Vagina (tissue), 2 donors: Measurements from ENCODE around the gene CHIC2. TPM values are rescaled to one million over a fixed set of nuclear protein-coding genes. Genes with fewer than 3 reads are reported as not detected.
"Not testable (repeated sequence)": the region's sequence is repeated elsewhere in the genome, so short reads cannot be mapped to it uniquely, and the experiment has no call there.

ENCODE experiments used
- DNase-seq, 2 donors: peaks; one replicate each; pipeline ENCODE4 v3.0.0-alpha.2; 2017; ENCODE audit errors: extremely low spot score in 2 of 2
- H3K27ac ChIP-seq: fragments of 200-600 bp; sonication (generic); one replicate; pipeline ENCODE4 v1.5.1; 2019
- H3K27me3 ChIP-seq: fragments of 200-600 bp; sonication (generic); one replicate; pipeline ENCODE4 v1.5.1; 2019
- H3K36me3 ChIP-seq, 2 donors: fragments of 200-600 bp; sonication (generic); one replicate each; pipeline ENCODE4 v1.5.1; 2017 to 2019
- H3K4me1 ChIP-seq: fragments of 200-600 bp; sonication (generic); one replicate; pipeline ENCODE4 v1.5.1; 2019
- H3K4me3 ChIP-seq, 2 donors: fragments of 200-600 bp; sonication (generic); 1 replicate in 1 of 2; 2 replicates in 1 of 2; pipeline ENCODE4 v1.5.1; 2016 to 2019
- H3K9me3 ChIP-seq: fragments of 200-600 bp; sonication (generic); one replicate; pipeline ENCODE4 v1.5.1; 2019
- CTCF ChIP-seq, 3 experiments: fragments of 450-650 bp in 2 of 3; fragments of 200-600 bp in 1 of 3; sonication (generic) in 1 of 3; IDR thresholded peaks; one replicate each; pipeline ENCODE4 v1.5.1; 2017 to 2019; ENCODE audit warnings: antibody characterized with exemption in 3 of 3, mild to moderate bottlenecking in 2 of 3, moderate library complexity in 2 of 3
- POLR2A ChIP-seq, 2 donors: fragments of 450-650 bp; IDR thresholded peaks; one replicate each; pipeline ENCODE4 v1.6.1; 2017; ENCODE audit warnings: antibody characterized with exemption in 2 of 2, mild to moderate bottlenecking in 2 of 2, moderate library complexity in 2 of 2
- POLR2AphosphoS5 ChIP-seq, 2 donors: sonication (generic); formaldehyde crosslinking; IDR thresholded peaks; one replicate each; pipeline ENCODE4 v1.9.0; 2017; ENCODE audit warnings: antibody characterized with exemption in 2 of 2, mild to moderate bottlenecking in 2 of 2, low read depth in 1 of 2; ENCODE audit not compliant: insufficient read depth in 1 of 2
- intact Hi-C: fragments of 100-400 bp; cut with DNase I; formaldehyde crosslinking; loops from one replicate; pipeline ENCODE4 v1.15.1; 2023
- total RNA-seq: library from RNA; depleted of rRNA; stranded (reverse); fragments of >200 nt; gene quantifications from one replicate; pipeline ENCODE4 v1.2.3, GENCODE V29; 2016

The CHIC2 gene
- total RNA-seq, 1 donor from 2014 or later = 40.0 TPM

GRCh38 chr4:54056360-54056759 is 8.0 kb downstream of the CHIC2 start:
- H3K4me3 ChIP-seq = no peak overlapping the region
- no peaks in the 10 kb centered on the region for H3K9me3 ChIP-seq
- peaks cover 67% of the 10 kb centered on the region for H3K4me1 ChIP-seq
- H3K36me3 ChIP-seq = no peaks in the 10 kb centered on the region
- TF ChIP-seq POLR2A (IDR thresholded peaks at IDR 0.05) = no peak
- TF ChIP-seq CTCF (IDR thresholded peaks at IDR 0.05) = no peak
- no peak for TF ChIP-seq POLR2AphosphoS5 (IDR thresholded peaks at IDR 0.05; ENCODE audit: insufficient read depth in 1 of 2, low read depth in 1 of 2)
- DNase-seq = no peak
- no peak overlapping the region for H3K27ac ChIP-seq
- intact Hi-C loops = no loop called here
- H3K27me3 ChIP-seq = no peaks in the 10 kb centered on the region

DNA sequence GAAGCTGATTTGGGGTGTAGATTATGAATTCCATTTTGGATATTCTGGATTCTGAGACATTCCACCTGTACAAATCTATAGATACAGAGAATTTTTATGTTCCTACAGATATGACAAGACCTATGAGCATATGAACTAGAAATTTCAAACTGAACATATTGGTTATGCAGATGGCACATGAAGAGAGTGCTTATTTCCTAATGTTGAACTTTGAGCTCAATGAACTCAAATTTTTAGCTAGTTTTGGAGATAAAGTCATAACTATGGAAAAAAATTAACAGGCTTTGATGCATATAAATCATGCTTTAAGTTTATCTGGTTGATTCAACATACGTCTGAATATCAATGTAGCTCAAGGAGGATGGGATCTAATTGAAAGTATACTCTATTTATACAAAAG is 8.9 kb downstream of the CHIC2 start:
- peaks cover 65% of the 10 kb centered on the region for H3K4me1 ChIP-seq
- intact Hi-C loops = no loop called here
- no peaks in the 10 kb centered on the region for H3K9me3 ChIP-seq
- H3K27me3 ChIP-seq = no peaks in the 10 kb centered on the region
- no peak overlapping the region for H3K4me3 ChIP-seq
- no peak for DNase-seq
- no peak for TF ChIP-seq CTCF (IDR thresholded peaks at IDR 0.05)
- TF ChIP-seq POLR2A (IDR thresholded peaks at IDR 0.05) = no peak
- no peak for TF ChIP-seq POLR2AphosphoS5 (IDR thresholded peaks at IDR 0.05; ENCODE audit: insufficient read depth in 1 of 2, low read depth in 1 of 2)
- H3K27ac ChIP-seq = no peak overlapping the region
- no peaks in the 10 kb centered on the region for H3K36me3 ChIP-seq

- intact Hi-C loops = no loop called here
- no peak for TF ChIP-seq POLR2A (IDR thresholded peaks at IDR 0.05)
- no peak for TF ChIP-seq CTCF (IDR thresholded peaks at IDR 0.05)
- TF ChIP-seq POLR2AphosphoS5 (IDR thresholded peaks at IDR 0.05; ENCODE audit: insufficient read depth in 1 of 2, low read depth in 1 of 2) = no peak
- Histone ChIP-seq H3K36me3 (no peaks in the 10 kb centered on the region), H3K4me1 (peaks cover 61% of the 10 kb centered on the region), H3K27ac (no peak overlapping the region), H3K4me3 (no peak overlapping the region), H3K9me3 (no peaks in the 10 kb centered on the region), H3K27me3 (no peaks in the 10 kb centered on the region)
- DNase-seq = no peak
These were observed 9.9 kb downstream of the CHIC2 start for GRCh38 chr4:54054501-54054900.

GRCh38 chr4:54053322-54053721 is 11.1 kb downstream of the CHIC2 start:
- intact Hi-C loops, H3K36me3 ChIP-seq, H3K9me3 ChIP-seq, DNase-seq, H3K4me3 ChIP-seq, H3K27me3 ChIP-seq, H3K27ac ChIP-seq: not testable (repeated sequence)
- peaks cover 61% of the 10 kb centered on the region for H3K4me1 ChIP-seq

DNA sequence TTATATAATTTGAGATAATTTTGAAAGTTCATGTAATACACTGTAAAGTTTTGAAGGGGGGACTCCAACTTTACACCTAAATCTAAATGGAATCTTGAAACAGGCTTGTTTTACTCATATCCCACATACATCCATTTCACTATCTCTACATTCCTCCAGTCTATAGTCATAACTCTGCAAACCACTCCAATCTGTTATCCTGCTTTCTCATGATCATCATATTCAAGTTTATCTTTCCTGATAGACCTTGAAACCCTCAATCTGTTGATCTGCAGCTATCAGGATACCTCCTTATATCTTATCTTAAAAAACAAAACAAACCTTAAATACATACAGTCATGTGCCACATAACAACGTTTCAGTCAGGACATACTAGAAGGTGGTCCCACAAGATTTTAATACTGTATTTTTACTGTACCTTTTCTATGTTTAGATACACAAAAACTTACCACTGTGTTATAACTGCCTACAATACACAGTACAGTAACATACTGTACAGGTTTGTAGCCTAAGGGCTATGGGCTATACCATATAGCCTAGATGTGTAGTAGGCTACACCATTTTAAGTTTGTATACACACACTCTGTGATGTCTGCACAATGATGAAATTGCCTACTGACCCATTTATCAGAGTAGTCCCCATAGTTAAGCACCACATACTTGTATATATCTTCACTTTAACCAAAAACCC is 14.0 kb downstream of the CHIC2 start:
- Histone ChIP-seq H3K4me3 (no peak overlapping the region), H3K27ac (no peak overlapping the region), H3K4me1 (peaks cover 45% of the 10 kb centered on the region), H3K36me3 (peaks cover 0 to 11% of the 10 kb centered on the region in 2 donors), H3K9me3 (no peaks in the 10 kb centered on the region), H3K27me3 (no peaks in the 10 kb centered on the region)
- intact Hi-C loops = no loop called here
- DNase-seq = no peak
- TF ChIP-seq POLR2AphosphoS5 (IDR thresholded peaks at IDR 0.05; ENCODE audit: insufficient read depth in 1 of 2, low read depth in 1 of 2) = no peak
- TF ChIP-seq POLR2A (IDR thresholded peaks at IDR 0.05) = no peak
- no peak for TF ChIP-seq CTCF (IDR thresholded peaks at IDR 0.05)

- H3K27me3 ChIP-seq, H3K4me1 ChIP-seq, intact Hi-C loops, H3K27ac ChIP-seq, DNase-seq, H3K36me3 ChIP-seq, H3K9me3 ChIP-seq, H3K4me3 ChIP-seq: not testable (repeated sequence)
These were observed 20.8 kb downstream of the CHIC2 start for GRCh38 chr4:54043630-54044029.
